Tibial artery (tissue), 4 donors: ENCODE results near the gene MGRN1.

Experiments
- DNase-seq, 2 donors: peaks; one replicate each; pipeline ENCODE4 v3.0.0-alpha.2; 2019
- H3K27ac ChIP-seq, 2 donors: fragments of 200-600 bp; sonication (generic) in 1 of 2; 1 replicate in 1 of 2; 2 replicates in 1 of 2; pipeline ENCODE4 v1.5.1; 2018 to 2019; ENCODE audit warnings: mild to moderate bottlenecking in 1 of 2
- H3K27me3 ChIP-seq, 2 donors: fragments of 200-600 bp; sonication (generic) in 1 of 2; one replicate each; pipeline versions ENCODE4 v1.5.1 to v1.6.0; 2016 to 2019
- H3K36me3 ChIP-seq, 3 donors: fragments of 200-600 bp; sonication (generic) in 2 of 3; one replicate each; pipeline ENCODE4 v1.5.1; 2016 to 2019; ENCODE audit warnings: mild to moderate bottlenecking in 2 of 3
- H3K4me1 ChIP-seq, 4 donors: fragments of 200-600 bp; sonication (generic) in 2 of 4; 1 replicate in 3 of 4; 2 replicates in 1 of 4; pipeline ENCODE4 v1.5.1; 2016 to 2019
- H3K4me3 ChIP-seq, 2 donors: fragments of 200-600 bp; sonication (generic) in 1 of 2; 1 replicate in 1 of 2; 2 replicates in 1 of 2; pipeline ENCODE4 v1.5.1; 2018 to 2019; ENCODE audit warnings: mild to moderate bottlenecking in 2 of 2
- H3K9me3 ChIP-seq, 3 donors: fragments of 200-600 bp; sonication (generic) in 1 of 3; one replicate each; pipeline ENCODE4 v1.5.1; 2016 to 2019
- intact Hi-C: fragments of 100-400 bp; cut with DNase I; formaldehyde crosslinking; loops from one replicate; pipeline ENCODE4 v1.15.0; 2023; ENCODE audit warnings: low total_unique reads
- TF ChIP-seq, protein P1 (sequence below), 2 experiments: fragments of 200-600 bp in 1 of 2; fragments of 450-650 bp in 1 of 2; IDR thresholded peaks; one replicate each; pipeline ENCODE4 v1.5.1; 2017 to 2019; ENCODE audit warnings: antibody characterized with exemption in 2 of 2, mild to moderate bottlenecking in 1 of 2, moderate library complexity in 1 of 2

Gene MGRN1

GRCh38 chr16:4655801-4656200 lies 31.2 kb downstream of the MGRN1 start:
- TF ChIP-seq, protein P1, sequence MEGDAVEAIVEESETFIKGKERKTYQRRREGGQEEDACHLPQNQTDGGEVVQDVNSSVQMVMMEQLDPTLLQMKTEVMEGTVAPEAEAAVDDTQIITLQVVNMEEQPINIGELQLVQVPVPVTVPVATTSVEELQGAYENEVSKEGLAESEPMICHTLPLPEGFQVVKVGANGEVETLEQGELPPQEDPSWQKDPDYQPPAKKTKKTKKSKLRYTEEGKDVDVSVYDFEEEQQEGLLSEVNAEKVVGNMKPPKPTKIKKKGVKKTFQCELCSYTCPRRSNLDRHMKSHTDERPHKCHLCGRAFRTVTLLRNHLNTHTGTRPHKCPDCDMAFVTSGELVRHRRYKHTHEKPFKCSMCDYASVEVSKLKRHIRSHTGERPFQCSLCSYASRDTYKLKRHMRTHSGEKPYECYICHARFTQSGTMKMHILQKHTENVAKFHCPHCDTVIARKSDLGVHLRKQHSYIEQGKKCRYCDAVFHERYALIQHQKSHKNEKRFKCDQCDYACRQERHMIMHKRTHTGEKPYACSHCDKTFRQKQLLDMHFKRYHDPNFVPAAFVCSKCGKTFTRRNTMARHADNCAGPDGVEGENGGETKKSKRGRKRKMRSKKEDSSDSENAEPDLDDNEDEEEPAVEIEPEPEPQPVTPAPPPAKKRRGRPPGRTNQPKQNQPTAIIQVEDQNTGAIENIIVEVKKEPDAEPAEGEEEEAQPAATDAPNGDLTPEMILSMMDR (IDR thresholded peaks at IDR 0.05), result no peak
- no peaks in the 10 kb centered on the region for H3K27me3 ChIP-seq
- intact Hi-C loops, result no loop called here
- no peaks in the 10 kb centered on the region for H3K9me3 ChIP-seq
- no peak for DNase-seq
- H3K4me1 ChIP-seq, result peaks cover 0 to 12% (median 5%) of the 10 kb centered on the region in 4 donors
- peaks cover 47 to 96% (median 89%) of the 10 kb centered on the region in 3 donors for H3K36me3 ChIP-seq
- no peak overlapping the region for H3K27ac ChIP-seq
- H3K4me3 ChIP-seq, result no peak overlapping the region

DNA sequence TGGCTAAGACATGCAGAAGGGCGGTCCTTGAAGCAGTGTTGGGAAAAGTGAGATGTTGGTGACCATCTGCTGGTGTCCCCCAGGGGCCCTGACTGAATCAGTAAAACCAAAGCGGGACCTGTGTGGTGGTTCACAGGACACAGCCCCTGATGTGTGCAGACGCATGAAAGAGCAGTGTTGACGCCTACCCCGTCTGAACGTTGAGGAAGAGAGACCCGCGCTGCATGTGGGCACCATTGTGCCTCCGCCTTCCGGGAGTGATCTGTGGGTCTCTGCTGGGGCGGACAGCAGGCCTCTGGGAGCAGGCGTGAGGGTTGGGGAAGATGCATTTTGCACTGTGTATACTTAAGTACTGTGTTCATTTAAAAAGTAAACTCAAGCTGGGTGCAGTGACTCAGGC lies 31.6 kb downstream of the MGRN1 start:
- Histone ChIP-seq H3K9me3 (no peaks in the 10 kb centered on the region), H3K4me3 (no peak overlapping the region), H3K27me3 (no peaks in the 10 kb centered on the region), H3K4me1 (peaks cover 0 to 14% (median 5%) of the 10 kb centered on the region in 4 donors), H3K36me3 (peaks cover 43 to 92% (median 85%) of the 10 kb centered on the region in 3 donors), H3K27ac (no peak overlapping the region)
- intact Hi-C loops, result no loop called here
- DNase-seq, result no peak
- TF ChIP-seq, protein P1 (IDR thresholded peaks at IDR 0.05), result no peak

GRCh38 chr16:4656695-4657686 lies 32.4 kb downstream of the MGRN1 start:
- H3K36me3 ChIP-seq, result peaks cover 37 to 84% (median 77%) of the 10 kb centered on the region in 3 donors
- no peaks in the 10 kb centered on the region for H3K27me3 ChIP-seq
- no peak overlapping the region for H3K27ac ChIP-seq
- no peaks in the 10 kb centered on the region for H3K9me3 ChIP-seq
- H3K4me3 ChIP-seq, result no peak overlapping the region
- TF ChIP-seq, protein P1 (IDR thresholded peaks at IDR 0.05), result no peak
- no peak for DNase-seq
- peaks cover 0 to 14% (median 5%) of the 10 kb centered on the region in 4 donors for H3K4me1 ChIP-seq
- intact Hi-C loops, result no loop called here

DNA sequence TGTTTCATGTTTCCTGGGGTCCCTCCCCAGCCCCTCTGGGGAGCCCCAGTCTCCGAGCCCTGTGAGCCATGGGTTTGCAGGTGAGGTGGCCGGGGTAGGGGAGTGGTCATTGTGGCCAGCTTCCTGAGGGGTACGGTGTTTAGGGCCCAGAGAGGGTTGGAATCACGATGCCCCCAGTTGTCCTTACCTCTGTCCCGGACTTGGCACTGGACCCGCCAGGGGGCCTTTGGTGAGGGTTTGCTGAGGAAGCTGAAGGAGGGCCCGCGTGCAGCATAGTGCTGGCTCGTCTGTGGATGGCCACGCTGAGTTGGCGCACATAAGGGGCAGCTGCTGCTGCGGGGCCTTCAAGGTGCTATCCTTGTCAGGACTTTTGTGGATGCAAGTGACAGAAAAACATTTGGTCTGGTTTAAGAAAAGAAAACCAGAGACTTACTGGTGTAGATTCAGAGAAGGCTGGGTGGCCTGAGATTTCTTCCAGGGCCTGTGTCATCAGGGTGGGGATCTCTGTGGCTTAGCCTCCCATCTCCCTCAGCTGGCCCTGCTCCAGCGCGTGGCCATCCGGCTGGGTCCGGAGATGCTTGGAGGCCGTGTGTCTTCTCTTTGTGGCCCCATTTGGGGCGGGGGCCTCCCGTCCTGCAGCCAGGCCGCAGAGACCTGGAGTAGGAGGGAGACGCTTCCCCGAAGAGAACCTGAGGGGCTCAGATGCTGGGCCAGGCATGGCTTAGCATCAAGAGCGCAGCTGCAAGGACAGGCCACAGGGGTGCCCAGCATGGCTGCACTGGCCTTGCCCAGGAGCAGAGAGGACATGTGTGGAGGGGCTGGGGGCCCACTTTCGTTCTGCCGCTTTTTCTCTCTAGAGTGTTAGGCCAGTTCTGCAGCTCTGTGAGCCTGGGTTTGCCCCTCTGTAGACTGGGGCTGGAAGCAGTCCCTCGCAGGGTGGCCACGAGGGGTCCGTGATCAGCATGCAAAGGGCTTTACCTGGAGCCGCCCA lies 35.0 kb downstream of the MGRN1 start:
- H3K27me3 ChIP-seq, result no peaks in the 10 kb centered on the region
- peaks cover 19 to 79% (median 51%) of the 10 kb centered on the region in 3 donors for H3K36me3 ChIP-seq
- intact Hi-C loops, result no loop called here
- DNase-seq, result no peak
- TF ChIP-seq, protein P1 (IDR thresholded peaks at IDR 0.05), result no peak
- H3K4me1 ChIP-seq, result peaks cover 0 to 21% (median 5%) of the 10 kb centered on the region in 4 donors
- no peak overlapping the region for H3K27ac ChIP-seq
- H3K4me3 ChIP-seq, result no peak overlapping the region
- no peaks in the 10 kb centered on the region for H3K9me3 ChIP-seq

GRCh38 chr16:4660454-4661007 lies 35.9 kb downstream of the MGRN1 start:
- Histone ChIP-seq H3K4me3 (no peak overlapping the region), H3K27me3 (no peaks in the 10 kb centered on the region), H3K9me3 (no peaks in the 10 kb centered on the region), H3K27ac (no peak overlapping the region), H3K4me1 (peaks cover 0 to 21% (median 5%) of the 10 kb centered on the region in 4 donors), H3K36me3 (peaks cover 11 to 79% (median 47%) of the 10 kb centered on the region in 3 donors)
- intact Hi-C loops, result no loop called here
- TF ChIP-seq, protein P1 (IDR thresholded peaks at IDR 0.05), result no peak
- peak in 1 of 2 donors; percentile 71 for DNase-seq
